ENCODE data around the gene DBNL.
"Not testable (repeated sequence)": the region's sequence is repeated elsewhere in the genome, so short reads cannot be mapped to it uniquely, and the experiment has no call there.

GRCh38 chr7:44029433-44029832 is 15.1 kb upstream of the DBNL start:
- TF ChIP-seq EZH2 (IDR thresholded peaks at IDR 0.05; ENCODE audit: borderline replicate concordance) = not testable (repeated sequence)
- TF ChIP-seq, protein P1, sequence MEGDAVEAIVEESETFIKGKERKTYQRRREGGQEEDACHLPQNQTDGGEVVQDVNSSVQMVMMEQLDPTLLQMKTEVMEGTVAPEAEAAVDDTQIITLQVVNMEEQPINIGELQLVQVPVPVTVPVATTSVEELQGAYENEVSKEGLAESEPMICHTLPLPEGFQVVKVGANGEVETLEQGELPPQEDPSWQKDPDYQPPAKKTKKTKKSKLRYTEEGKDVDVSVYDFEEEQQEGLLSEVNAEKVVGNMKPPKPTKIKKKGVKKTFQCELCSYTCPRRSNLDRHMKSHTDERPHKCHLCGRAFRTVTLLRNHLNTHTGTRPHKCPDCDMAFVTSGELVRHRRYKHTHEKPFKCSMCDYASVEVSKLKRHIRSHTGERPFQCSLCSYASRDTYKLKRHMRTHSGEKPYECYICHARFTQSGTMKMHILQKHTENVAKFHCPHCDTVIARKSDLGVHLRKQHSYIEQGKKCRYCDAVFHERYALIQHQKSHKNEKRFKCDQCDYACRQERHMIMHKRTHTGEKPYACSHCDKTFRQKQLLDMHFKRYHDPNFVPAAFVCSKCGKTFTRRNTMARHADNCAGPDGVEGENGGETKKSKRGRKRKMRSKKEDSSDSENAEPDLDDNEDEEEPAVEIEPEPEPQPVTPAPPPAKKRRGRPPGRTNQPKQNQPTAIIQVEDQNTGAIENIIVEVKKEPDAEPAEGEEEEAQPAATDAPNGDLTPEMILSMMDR (IDR thresholded peaks at IDR 0.05; ENCODE audit: poor library complexity) = not testable (repeated sequence)
